LoVo (cell line): ENCODE results near the gene DNAJB9.

Experiments
- DNase-seq: peaks from one replicate; pipeline ENCODE4 v3.0.0-alpha.2; 2016; ENCODE audit warnings: low spot score

Gene DNAJB9

GRCh38 chr7:108605559-108606201 is 36.0 kb downstream of the DNAJB9 start:
- no peak for DNase-seq

GRCh38 chr7:108609643-108610042 is 40.0 kb downstream of the DNAJB9 start:
- no peak for DNase-seq

- no peak for DNase-seq
Observed at GRCh38 chr7:108611268-108611667, 41.6 kb downstream of the DNAJB9 start.

- peak; percentile 64 for DNase-seq
Observed at GRCh38 chr7:108613147-108613948, 43.7 kb downstream of the DNAJB9 start.

GRCh38 chr7:108613949-108614381 is 44.3 kb downstream of the DNAJB9 start:
- DNase-seq: no peak

- no peak for DNase-seq
Observed at GRCh38 chr7:108614896-108615295, 45.2 kb downstream of the DNAJB9 start.

- DNase-seq: no peak
Observed at GRCh38 chr7:108618056-108618455, 48.4 kb downstream of the DNAJB9 start.

- DNase-seq: no peak
Observed at GRCh38 chr7:108623220-108623619, 53.5 kb downstream of the DNAJB9 start.
